Measurements from ENCODE around the gene NDUFB7. TPM values are rescaled to one million over a fixed set of nuclear protein-coding genes. Genes with fewer than 3 reads are reported as not detected.

NDUFB7 gene
- total RNA-seq, 3 donors from 2014 or later: 172 to 255 (median 241) TPM

GRCh38 chr19:14528419-14529253 lies 43.2 kb downstream of the NDUFB7 start:
- peaks cover 6% of the 10 kb centered on the region for H3K36me3 ChIP-seq (ENCODE audit: low read depth)
- TF ChIP-seq, protein P1, sequence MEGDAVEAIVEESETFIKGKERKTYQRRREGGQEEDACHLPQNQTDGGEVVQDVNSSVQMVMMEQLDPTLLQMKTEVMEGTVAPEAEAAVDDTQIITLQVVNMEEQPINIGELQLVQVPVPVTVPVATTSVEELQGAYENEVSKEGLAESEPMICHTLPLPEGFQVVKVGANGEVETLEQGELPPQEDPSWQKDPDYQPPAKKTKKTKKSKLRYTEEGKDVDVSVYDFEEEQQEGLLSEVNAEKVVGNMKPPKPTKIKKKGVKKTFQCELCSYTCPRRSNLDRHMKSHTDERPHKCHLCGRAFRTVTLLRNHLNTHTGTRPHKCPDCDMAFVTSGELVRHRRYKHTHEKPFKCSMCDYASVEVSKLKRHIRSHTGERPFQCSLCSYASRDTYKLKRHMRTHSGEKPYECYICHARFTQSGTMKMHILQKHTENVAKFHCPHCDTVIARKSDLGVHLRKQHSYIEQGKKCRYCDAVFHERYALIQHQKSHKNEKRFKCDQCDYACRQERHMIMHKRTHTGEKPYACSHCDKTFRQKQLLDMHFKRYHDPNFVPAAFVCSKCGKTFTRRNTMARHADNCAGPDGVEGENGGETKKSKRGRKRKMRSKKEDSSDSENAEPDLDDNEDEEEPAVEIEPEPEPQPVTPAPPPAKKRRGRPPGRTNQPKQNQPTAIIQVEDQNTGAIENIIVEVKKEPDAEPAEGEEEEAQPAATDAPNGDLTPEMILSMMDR (IDR thresholded peaks at IDR 0.05): no peak
- peaks cover 7% of the 10 kb centered on the region for H3K4me1 ChIP-seq (ENCODE audit: low read depth)
- DNase-seq (peak in 2 of 3 donors; percentile 58 to 68), ATAC-seq (no peak)
- intact Hi-C loops (cut with DNase I, micrococcal nuclease): no loop called here
- H3K4me3 ChIP-seq: peak overlapping the region; percentile 49
- no peaks in the 10 kb centered on the region for H3K9me3 ChIP-seq

DNA sequence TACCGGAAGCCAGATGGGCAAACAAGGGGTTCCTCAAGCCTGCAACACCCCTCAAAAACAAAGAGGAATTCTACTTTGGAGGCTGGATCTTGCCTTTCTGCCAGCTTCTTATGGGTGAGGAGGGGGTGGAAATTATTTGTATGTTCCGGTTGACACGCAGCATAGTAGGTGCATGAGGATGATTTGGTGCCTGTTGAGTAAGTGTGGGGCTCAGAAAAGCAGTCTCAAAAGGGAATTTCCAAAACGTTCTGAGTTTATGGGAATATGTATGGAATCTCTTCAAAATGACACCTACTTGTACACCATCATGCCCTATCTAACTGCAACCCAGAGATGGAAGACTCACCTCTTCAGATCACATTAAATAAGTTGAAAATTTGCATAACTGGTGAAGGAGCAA lies 45.4 kb downstream of the NDUFB7 start:
- intact Hi-C loops (cut with DNase I, micrococcal nuclease): no loop called here
- TF ChIP-seq, protein P1 (IDR thresholded peaks at IDR 0.05): no peak
- H3K9me3 ChIP-seq: no peaks in the 10 kb centered on the region
- H3K4me1 ChIP-seq (ENCODE audit: low read depth): peaks cover 7% of the 10 kb centered on the region
- H3K36me3 ChIP-seq (ENCODE audit: low read depth): peaks cover 6% of the 10 kb centered on the region
- no peak overlapping the region for H3K4me3 ChIP-seq
- no peak for ATAC-seq
- DNase-seq: no peak

- Histone ChIP-seq H3K9me3 (no peaks in the 10 kb centered on the region), H3K4me1 (ENCODE audit: low read depth) (peaks cover 4% of the 10 kb centered on the region), H3K36me3 (ENCODE audit: low read depth) (peaks cover 6% of the 10 kb centered on the region), H3K4me3 (no peak overlapping the region)
- TF ChIP-seq, protein P1 (IDR thresholded peaks at IDR 0.05): no peak
- no peak for DNase-seq
- intact Hi-C loops (cut with DNase I, micrococcal nuclease): no loop called here
- no peak for ATAC-seq
Measured at GRCh38 chr19:14525729-14526128, 46.1 kb downstream of the NDUFB7 start.

DNA sequence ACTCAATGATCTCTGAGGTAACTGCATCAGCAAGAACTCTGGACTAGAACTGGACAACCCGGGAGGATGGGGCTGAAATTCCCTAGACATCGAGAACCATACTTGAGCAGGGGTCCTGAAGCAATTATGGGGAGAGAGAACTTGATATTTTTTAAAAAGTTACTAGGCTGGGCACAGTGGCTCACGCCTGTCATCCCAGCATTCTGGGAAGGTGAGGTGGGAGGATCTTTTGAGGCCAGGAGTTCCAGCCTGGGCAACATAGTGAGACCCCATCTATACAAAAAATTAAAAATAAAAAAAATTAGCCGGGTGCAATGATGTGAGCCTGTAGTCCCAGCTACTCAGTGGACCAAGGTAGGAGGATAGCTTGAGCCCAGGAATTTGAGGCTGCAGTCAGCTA lies 51.3 kb downstream of the NDUFB7 start:
- Histone ChIP-seq H3K4me3 (no peak overlapping the region), H3K4me1 (ENCODE audit: low read depth) (peaks cover 22% of the 10 kb centered on the region), H3K9me3 (no peaks in the 10 kb centered on the region), H3K36me3 (ENCODE audit: low read depth) (peaks cover 6% of the 10 kb centered on the region)
- TF ChIP-seq, protein P1 (IDR thresholded peaks at IDR 0.05): no peak
- intact Hi-C loops (cut with DNase I, micrococcal nuclease): no loop called here
- no peak for ATAC-seq
- DNase-seq: no peak

DNA sequence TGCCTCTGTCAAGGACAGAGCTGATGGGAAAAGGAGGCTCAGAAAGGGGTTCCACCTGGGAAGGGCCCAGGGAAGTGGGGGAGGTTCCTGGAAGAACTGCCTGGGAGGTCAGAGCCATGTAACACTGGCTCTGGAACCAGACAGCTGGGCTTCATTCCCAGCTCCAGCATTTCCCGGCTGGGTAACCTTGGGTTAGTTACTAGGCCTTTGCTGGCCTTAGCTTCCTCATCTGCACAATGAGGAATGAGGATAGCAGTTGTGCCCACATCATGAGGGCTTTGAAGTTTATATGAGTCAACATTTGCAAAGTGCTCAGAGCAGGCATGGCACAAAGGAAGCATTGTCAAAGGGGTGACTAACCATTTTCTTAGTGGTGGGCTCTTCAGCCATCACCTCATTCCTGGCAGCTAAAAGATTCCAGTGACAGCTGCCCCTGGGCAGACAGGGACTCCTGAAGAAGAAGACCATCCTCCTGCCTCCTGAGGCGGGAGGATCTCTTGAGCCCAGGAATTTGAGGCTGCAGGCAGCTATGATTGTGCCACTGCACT lies 51.9 kb downstream of the NDUFB7 start:
- peaks cover 6% of the 10 kb centered on the region for H3K36me3 ChIP-seq (ENCODE audit: low read depth)
- peak in 1 of 3 donors; percentile 58 for DNase-seq
- H3K4me1 ChIP-seq (ENCODE audit: low read depth): peaks cover 28% of the 10 kb centered on the region
- no peak overlapping the region for H3K4me3 ChIP-seq
- intact Hi-C loops (cut with DNase I, micrococcal nuclease): no loop called here
- H3K9me3 ChIP-seq: no peaks in the 10 kb centered on the region
- TF ChIP-seq, protein P1 (IDR thresholded peaks at IDR 0.05): no peak
- ATAC-seq: peak; percentile 2

Data from mucosa of descending colon (tissue), 3 donors.